RPMI8226 (cell line): ENCODE results near the gene ANXA11.

Experiments
- DNase-seq: peaks from one replicate; pipeline ENCODE4 v3.0.0-alpha.2; 2015

Gene ANXA11

GRCh38 chr10:80165173-80165572 is 40.2 kb downstream of the ANXA11 start:
- DNase-seq, result no peak

- no peak for DNase-seq
These were observed 40.7 kb downstream of the ANXA11 start for GRCh38 chr10:80164596-80164995.

- DNase-seq, result no peak
These were observed 41.5 kb downstream of the ANXA11 start for GRCh38 chr10:80163741-80164341.

GRCh38 chr10:80161321-80162083 is 43.8 kb downstream of the ANXA11 start:
- DNase-seq, result peak; percentile 33

- no peak for DNase-seq
These were observed 44.7 kb downstream of the ANXA11 start for GRCh38 chr10:80160361-80161320.

GRCh38 chr10:80159166-80159873 is 46.0 kb downstream of the ANXA11 start:
- no peak for DNase-seq

- DNase-seq, result peak; percentile 42
These were observed 46.7 kb downstream of the ANXA11 start for GRCh38 chr10:80158598-80159127.

GRCh38 chr10:80158126-80158525 is 47.2 kb downstream of the ANXA11 start:
- DNase-seq, result no peak

GRCh38 chr10:80157561-80157960 is 47.8 kb downstream of the ANXA11 start:
- no peak for DNase-seq

- DNase-seq, result no peak
These were observed 49.1 kb downstream of the ANXA11 start for GRCh38 chr10:80156216-80156615.

GRCh38 chr10:80155696-80156215 is 49.6 kb downstream of the ANXA11 start:
- no peak for DNase-seq

- no peak for DNase-seq
These were observed 50.2 kb downstream of the ANXA11 start for GRCh38 chr10:80154978-80155695.

- DNase-seq, result no peak
These were observed 50.7 kb downstream of the ANXA11 start for GRCh38 chr10:80154626-80154977.

GRCh38 chr10:80153460-80153859 is 51.9 kb downstream of the ANXA11 start:
- DNase-seq, result no peak

GRCh38 chr10:80152820-80153219 is 52.5 kb downstream of the ANXA11 start:
- DNase-seq, result no peak

GRCh38 chr10:80150172-80150571 is 55.2 kb downstream of the ANXA11 start:
- no peak for DNase-seq

- DNase-seq, result no peak
These were observed 56.2 kb downstream of the ANXA11 start for GRCh38 chr10:80149123-80149522.

GRCh38 chr10:80148166-80148805 is 57.1 kb downstream of the ANXA11 start:
- DNase-seq, result no peak

- DNase-seq, result no peak
These were observed 58.4 kb downstream of the ANXA11 start for GRCh38 chr10:80146918-80147317.

GRCh38 chr10:80145406-80146308 is 59.7 kb downstream of the ANXA11 start:
- DNase-seq, result peak; percentile 20
